Mesenchymal stem cell (in vitro differentiated cells and primary cell): ENCODE measurements around the gene ARHGEF4.
A peak's percentile ranks its signal among the peaks of the same experiment; 100 is the strongest.

ENCODE experiments used
- DNase-seq: peaks from one replicate; pipeline ENCODE4 v3.0.0-alpha.2; 2013
- H2AFZ ChIP-seq: one replicate; pipeline ENCODE4 v1.6.1; 2013; ENCODE audit warnings: low read depth, mild to moderate bottlenecking, control low read depth, inconsistent platforms, low read length, moderate library complexity
- H2AK5ac ChIP-seq: 2 replicates; pipeline ENCODE4 v1.6.1; 2013; ENCODE audit warnings: low read length, moderate library complexity, mild to moderate bottlenecking, inconsistent platforms; ENCODE audit not compliant: severe bottlenecking
- H2BK120ac ChIP-seq: one replicate; pipeline ENCODE4 v1.6.1; 2013; ENCODE audit warnings: low read depth, mild to moderate bottlenecking, inconsistent platforms, low read length, moderate library complexity
- H2BK12ac ChIP-seq, 2 experiments: one replicate each; pipeline ENCODE4 v1.6.1; 2013; ENCODE audit warnings: inconsistent platforms in 2 of 2, low read length in 2 of 2, mild to moderate bottlenecking in 2 of 2, moderate library complexity in 2 of 2, control low read depth in 1 of 2
- H2BK15ac ChIP-seq: one replicate; pipeline ENCODE4 v1.6.1; 2013; ENCODE audit warnings: mild to moderate bottlenecking, low read depth, inconsistent platforms; ENCODE audit not compliant: poor library complexity, severe bottlenecking
- H2BK5ac ChIP-seq: 2 replicates; pipeline ENCODE4 v1.6.1; 2013; ENCODE audit warnings: low read depth, mild to moderate bottlenecking, low read length, control low read depth, inconsistent platforms; ENCODE audit not compliant: poor library complexity, severe bottlenecking
- H3K14ac ChIP-seq, 2 experiments: one replicate each; pipeline ENCODE4 v1.6.1; 2013; ENCODE audit warnings: inconsistent platforms in 2 of 2, low read length in 2 of 2, control low read depth in 1 of 2, mild to moderate bottlenecking in 1 of 2, moderate library complexity in 1 of 2
- H3K18ac ChIP-seq, 2 experiments: one replicate each; pipeline ENCODE4 v1.6.1; 2013; ENCODE audit warnings: inconsistent platforms in 2 of 2, low read length in 2 of 2, control low read depth in 1 of 2, low read depth in 1 of 2, mild to moderate bottlenecking in 1 of 2
- H3K23ac ChIP-seq, 2 experiments: one replicate each; pipeline ENCODE4 v1.6.1; 2013; ENCODE audit warnings: inconsistent platforms in 2 of 2, low read length in 2 of 2, mild to moderate bottlenecking in 2 of 2, moderate library complexity in 2 of 2, control low read depth in 1 of 2
- H3K27ac ChIP-seq: 2 replicates; pipeline ENCODE4 v1.5.1; 2013; ENCODE audit warnings: mild to moderate bottlenecking, moderate library complexity, low read length, control low read depth, inconsistent platforms; ENCODE audit not compliant: poor library complexity, severe bottlenecking
- H3K27me3 ChIP-seq, 2 experiments: 2 replicates each; pipeline versions ENCODE4 v1.6.1 to v1.7.0; 2013; ENCODE audit warnings: low read length in 2 of 2, mild to moderate bottlenecking in 2 of 2, moderate library complexity in 2 of 2, control low read depth in 1 of 2, inconsistent platforms in 1 of 2; ENCODE audit not compliant: control insufficient read depth in 1 of 2, insufficient read depth in 1 of 2
- H3K36me3 ChIP-seq, 2 experiments: 2 replicates each; pipeline versions ENCODE4 v1.6.1 to v1.7.0; 2013; ENCODE audit warnings: low read length in 2 of 2, control low read depth in 1 of 2, inconsistent platforms in 1 of 2, low read depth in 1 of 2, mild to moderate bottlenecking in 1 of 2; ENCODE audit not compliant: insufficient read depth in 2 of 2, control insufficient read depth in 1 of 2
- H3K4ac ChIP-seq, 2 experiments: one replicate each; pipeline ENCODE4 v1.6.1; 2013; ENCODE audit warnings: inconsistent platforms in 2 of 2, low read length in 2 of 2, mild to moderate bottlenecking in 2 of 2, moderate library complexity in 2 of 2, control low read depth in 1 of 2, low read depth in 1 of 2
- H3K4me1 ChIP-seq: 2 replicates; pipeline ENCODE4 v1.6.1; 2013; ENCODE audit warnings: low read depth, low read length, control low read depth; ENCODE audit not compliant: control insufficient read depth, insufficient read depth
- H3K4me2 ChIP-seq: 2 replicates; pipeline ENCODE4 v1.6.1; 2013; ENCODE audit warnings: low read length, mild to moderate bottlenecking, inconsistent platforms; ENCODE audit not compliant: poor library complexity, severe bottlenecking
- H3K4me3 ChIP-seq, 2 experiments: 2 replicates each; pipeline versions ENCODE4 v1.5.1 to v1.7.0; 2013; ENCODE audit warnings: low read length in 2 of 2, mild to moderate bottlenecking in 2 of 2, control low read depth in 1 of 2, low read depth in 1 of 2; ENCODE audit not compliant: insufficient read depth in 1 of 2
- H3K79me1 ChIP-seq: replicated peaks from 2 replicates; pipeline ENCODE4 v1.6.1; 2013; ENCODE audit warnings: mild to moderate bottlenecking, control low read depth, low read length, inconsistent platforms; ENCODE audit not compliant: poor library complexity, severe bottlenecking
- H3K9ac ChIP-seq: 2 replicates; pipeline ENCODE4 v1.7.0; 2013; ENCODE audit warnings: mild to moderate bottlenecking, low read length, moderate library complexity
- H3K9me3 ChIP-seq: 2 replicates; pipeline ENCODE4 v1.7.0; 2013; ENCODE audit warnings: mild to moderate bottlenecking, low read length; ENCODE audit not compliant: control insufficient read depth
- H4K8ac ChIP-seq: one replicate; pipeline ENCODE4 v1.6.1; 2013; ENCODE audit warnings: inconsistent platforms, mild to moderate bottlenecking, low read length, moderate library complexity
- H4K91ac ChIP-seq: one replicate; pipeline ENCODE4 v1.6.1; 2013; ENCODE audit warnings: mild to moderate bottlenecking, low read length, inconsistent platforms
- WGBS: methylation state at CpG from one replicate; pipeline ENCODE4 v1.1.7; 2013; ENCODE audit warnings: mixed read lengths; 5-methylcytosine and 5-hydroxymethylcytosine counted together

Gene ARHGEF4

GRCh38 chr2:131044075-131044756 lies 207.5 kb downstream of the ARHGEF4 start:
- WGBS = 91% methylated on average over 24 of the region's 24 CpGs
- Histone ChIP-seq H3K4ac (no peak overlapping the region), H2AK5ac (no peak overlapping the region)

GRCh38 chr2:131044757-131045150 lies 208.0 kb downstream of the ARHGEF4 start:
- no peak overlapping the region for H4K8ac ChIP-seq
- no peak overlapping the region for H3K27ac ChIP-seq
- H2AK5ac ChIP-seq = no peak overlapping the region
- H3K79me1 ChIP-seq = peaks cover 18% of the 10 kb centered on the region
- H3K4me2 ChIP-seq = no peak overlapping the region
- no peak overlapping the region for H4K91ac ChIP-seq
- H2BK120ac ChIP-seq = no peak overlapping the region
- H3K36me3 ChIP-seq = peaks cover 40 to 71% of the 10 kb centered on the region in 2 experiments
- H2AFZ ChIP-seq = no peak overlapping the region
- 93% methylated on average over 10 of the region's 11 CpGs for WGBS
- H3K4me1 ChIP-seq = peaks cover 9% of the 10 kb centered on the region
- no peak overlapping the region for H3K4ac ChIP-seq
- H3K14ac ChIP-seq = no peak overlapping the region
- H2BK15ac ChIP-seq = no peak overlapping the region
- no peak overlapping the region for H2BK12ac ChIP-seq
- DNase-seq = no peak
- H3K4me3 ChIP-seq = no peak overlapping the region
- H2BK5ac ChIP-seq = no peak overlapping the region
- no peak overlapping the region for H3K23ac ChIP-seq
- H3K9ac ChIP-seq = no peak overlapping the region
- H3K18ac ChIP-seq = no peak overlapping the region
- no peaks in the 10 kb centered on the region for H3K9me3 ChIP-seq
- H3K27me3 ChIP-seq = no peaks in the 10 kb centered on the region

More at GRCh38 chr2:131044075-131044756, 207.5 kb downstream of the ARHGEF4 start:
- Histone ChIP-seq H3K27ac (no peak overlapping the region), H3K18ac (no peak overlapping the region), H3K9ac (no peak overlapping the region), H4K91ac (no peak overlapping the region), H2BK15ac (no peak overlapping the region), H3K14ac (no peak overlapping the region), H2BK12ac (no peak overlapping the region), H2AFZ (no peak overlapping the region), H2BK120ac (no peak overlapping the region), H3K79me1 (peaks cover 16% of the 10 kb centered on the region), H2BK5ac (no peak overlapping the region), H3K9me3 (no peaks in the 10 kb centered on the region), H3K4me2 (no peak overlapping the region), H3K27me3 (no peaks in the 10 kb centered on the region), H3K4me1 (peaks cover 9% of the 10 kb centered on the region), H4K8ac (no peak overlapping the region), H3K4me3 (no peak overlapping the region), H3K36me3 (peaks cover 35 to 74% of the 10 kb centered on the region in 2 experiments), H3K23ac (no peak overlapping the region)
- no peak for DNase-seq

- H3K4ac ChIP-seq = no peak overlapping the region
- no peak for DNase-seq
These were observed 208.7 kb downstream of the ARHGEF4 start for GRCh38 chr2:131045286-131046027.

More at GRCh38 chr2:131045286-131046027, 208.7 kb downstream of the ARHGEF4 start:
- no peak overlapping the region for H3K14ac ChIP-seq
- peak overlapping the region in 1 of 2 experiments; percentile 66 for H3K23ac ChIP-seq
- H3K79me1 ChIP-seq = peaks cover 23% of the 10 kb centered on the region
- peaks cover 47 to 65% of the 10 kb centered on the region in 2 experiments for H3K36me3 ChIP-seq
- H4K91ac ChIP-seq = no peak overlapping the region
- no peak overlapping the region for H3K4me3 ChIP-seq
- H3K9me3 ChIP-seq = no peaks in the 10 kb centered on the region
- no peaks in the 10 kb centered on the region for H3K27me3 ChIP-seq
- no peak overlapping the region for H2AFZ ChIP-seq
- no peak overlapping the region for H2BK15ac ChIP-seq
- no peak overlapping the region for H3K4me2 ChIP-seq
- no peak overlapping the region for H3K9ac ChIP-seq
- H2BK12ac ChIP-seq = no peak overlapping the region
- no peak overlapping the region for H2BK5ac ChIP-seq
- peaks cover 9% of the 10 kb centered on the region for H3K4me1 ChIP-seq
- H3K18ac ChIP-seq = no peak overlapping the region
- H2AK5ac ChIP-seq = no peak overlapping the region
- H2BK120ac ChIP-seq = no peak overlapping the region
- H4K8ac ChIP-seq = no peak overlapping the region
- WGBS = 90% methylated on average over 5 of the region's 8 CpGs
- no peak overlapping the region for H3K27ac ChIP-seq
